ENCODE results near the gene ACKR1.

Gene ACKR1

DNA sequence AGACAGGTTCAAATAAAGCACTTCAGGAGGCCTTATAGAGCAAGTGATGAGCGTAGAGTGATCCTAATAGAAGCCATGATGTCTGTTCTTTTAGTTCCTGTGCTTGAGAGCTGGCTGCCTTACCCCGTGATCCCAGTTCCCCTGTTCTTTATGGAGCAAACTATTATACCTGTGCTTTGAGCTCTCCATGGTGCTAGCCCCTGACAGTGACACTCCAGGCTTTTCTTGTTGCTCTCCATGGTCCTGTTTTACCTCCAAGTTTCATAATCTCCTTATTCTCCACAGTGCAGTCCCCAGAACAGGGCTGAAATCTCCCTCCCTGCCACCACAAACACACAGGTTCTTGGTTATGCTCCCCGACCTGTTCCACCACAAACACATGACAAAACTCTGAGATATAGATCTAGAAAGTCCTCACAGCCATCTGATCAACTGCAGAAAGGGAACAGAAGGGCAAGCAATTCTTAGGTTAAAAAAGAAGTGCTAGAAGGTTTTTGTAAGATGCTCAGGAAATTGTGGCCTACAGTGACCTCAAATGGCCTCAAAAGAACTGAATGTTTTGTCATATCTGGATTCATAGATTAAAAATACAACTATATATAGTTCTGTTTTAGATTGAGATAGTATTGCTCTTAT lies 27.3 kb upstream of the ACKR1 start:
- Histone ChIP-seq H3K4me1 (no peaks in the 10 kb centered on the region), H3K4me2 (ENCODE audit: low read length) (no peak overlapping the region), H3K9ac (no peak overlapping the region), H3K27ac (no peak overlapping the region), H3K4me3 (ENCODE audit: low read depth, low read length) (no peak overlapping the region), H3K36me3 (ENCODE audit: control insufficient read depth, insufficient read depth, low read length) (no peaks in the 10 kb centered on the region), H2AFZ (no peak overlapping the region), H3K79me2 (no peaks in the 10 kb centered on the region), H3K27me3 (ENCODE audit: control insufficient read depth, insufficient read depth, low read length) (no peaks in the 10 kb centered on the region), H3K9me3 (ENCODE audit: control insufficient read depth, low read length) (no peaks in the 10 kb centered on the region)
- TF ChIP-seq, protein P1, sequence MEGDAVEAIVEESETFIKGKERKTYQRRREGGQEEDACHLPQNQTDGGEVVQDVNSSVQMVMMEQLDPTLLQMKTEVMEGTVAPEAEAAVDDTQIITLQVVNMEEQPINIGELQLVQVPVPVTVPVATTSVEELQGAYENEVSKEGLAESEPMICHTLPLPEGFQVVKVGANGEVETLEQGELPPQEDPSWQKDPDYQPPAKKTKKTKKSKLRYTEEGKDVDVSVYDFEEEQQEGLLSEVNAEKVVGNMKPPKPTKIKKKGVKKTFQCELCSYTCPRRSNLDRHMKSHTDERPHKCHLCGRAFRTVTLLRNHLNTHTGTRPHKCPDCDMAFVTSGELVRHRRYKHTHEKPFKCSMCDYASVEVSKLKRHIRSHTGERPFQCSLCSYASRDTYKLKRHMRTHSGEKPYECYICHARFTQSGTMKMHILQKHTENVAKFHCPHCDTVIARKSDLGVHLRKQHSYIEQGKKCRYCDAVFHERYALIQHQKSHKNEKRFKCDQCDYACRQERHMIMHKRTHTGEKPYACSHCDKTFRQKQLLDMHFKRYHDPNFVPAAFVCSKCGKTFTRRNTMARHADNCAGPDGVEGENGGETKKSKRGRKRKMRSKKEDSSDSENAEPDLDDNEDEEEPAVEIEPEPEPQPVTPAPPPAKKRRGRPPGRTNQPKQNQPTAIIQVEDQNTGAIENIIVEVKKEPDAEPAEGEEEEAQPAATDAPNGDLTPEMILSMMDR (IDR thresholded peaks at IDR 0.05) = no peak

DNA sequence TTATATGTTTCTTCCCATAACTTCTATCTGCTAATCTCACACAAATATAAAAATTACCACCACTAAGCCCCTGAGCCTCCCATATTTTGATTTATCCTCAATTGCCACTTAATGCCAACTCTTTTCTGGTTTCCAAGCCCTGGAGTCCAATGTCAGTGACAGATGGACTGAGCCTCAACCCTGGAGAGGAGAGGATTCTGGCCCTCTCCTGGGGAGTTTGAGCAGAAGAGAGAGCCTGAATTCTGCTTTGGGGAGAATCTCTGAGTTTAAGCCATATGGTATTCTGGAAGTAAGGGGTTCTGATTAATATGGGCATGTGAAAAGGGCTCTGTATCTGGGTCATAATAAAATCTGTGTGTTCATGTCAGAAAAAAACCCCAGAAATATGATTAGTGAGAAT lies 24.8 kb upstream of the ACKR1 start:
- Histone ChIP-seq H3K4me1 (no peaks in the 10 kb centered on the region), H3K9me3 (ENCODE audit: control insufficient read depth, low read length) (no peaks in the 10 kb centered on the region), H3K4me3 (ENCODE audit: low read depth, low read length) (no peak overlapping the region), H2AFZ (no peak overlapping the region), H3K27me3 (ENCODE audit: control insufficient read depth, insufficient read depth, low read length) (no peaks in the 10 kb centered on the region), H3K4me2 (ENCODE audit: low read length) (no peak overlapping the region), H3K9ac (no peak overlapping the region), H3K36me3 (ENCODE audit: control insufficient read depth, insufficient read depth, low read length) (no peaks in the 10 kb centered on the region), H3K27ac (no peak overlapping the region), H3K79me2 (no peaks in the 10 kb centered on the region)
- TF ChIP-seq, protein P1 (IDR thresholded peaks at IDR 0.05) = no peak

GRCh38 chr1:159180516-159180915 lies 24.2 kb upstream of the ACKR1 start:
- Histone ChIP-seq H3K36me3 (ENCODE audit: control insufficient read depth, insufficient read depth, low read length) (no peaks in the 10 kb centered on the region), H3K4me2 (ENCODE audit: low read length) (no peak overlapping the region), H2AFZ (no peak overlapping the region), H3K9me3 (ENCODE audit: control insufficient read depth, low read length) (no peaks in the 10 kb centered on the region), H3K27me3 (ENCODE audit: control insufficient read depth, insufficient read depth, low read length) (no peaks in the 10 kb centered on the region), H3K4me1 (no peaks in the 10 kb centered on the region), H3K27ac (no peak overlapping the region), H3K79me2 (no peaks in the 10 kb centered on the region), H3K4me3 (ENCODE audit: low read depth, low read length) (no peak overlapping the region), H3K9ac (no peak overlapping the region)
- TF ChIP-seq, protein P1 (IDR thresholded peaks at IDR 0.05) = no peak

DNA sequence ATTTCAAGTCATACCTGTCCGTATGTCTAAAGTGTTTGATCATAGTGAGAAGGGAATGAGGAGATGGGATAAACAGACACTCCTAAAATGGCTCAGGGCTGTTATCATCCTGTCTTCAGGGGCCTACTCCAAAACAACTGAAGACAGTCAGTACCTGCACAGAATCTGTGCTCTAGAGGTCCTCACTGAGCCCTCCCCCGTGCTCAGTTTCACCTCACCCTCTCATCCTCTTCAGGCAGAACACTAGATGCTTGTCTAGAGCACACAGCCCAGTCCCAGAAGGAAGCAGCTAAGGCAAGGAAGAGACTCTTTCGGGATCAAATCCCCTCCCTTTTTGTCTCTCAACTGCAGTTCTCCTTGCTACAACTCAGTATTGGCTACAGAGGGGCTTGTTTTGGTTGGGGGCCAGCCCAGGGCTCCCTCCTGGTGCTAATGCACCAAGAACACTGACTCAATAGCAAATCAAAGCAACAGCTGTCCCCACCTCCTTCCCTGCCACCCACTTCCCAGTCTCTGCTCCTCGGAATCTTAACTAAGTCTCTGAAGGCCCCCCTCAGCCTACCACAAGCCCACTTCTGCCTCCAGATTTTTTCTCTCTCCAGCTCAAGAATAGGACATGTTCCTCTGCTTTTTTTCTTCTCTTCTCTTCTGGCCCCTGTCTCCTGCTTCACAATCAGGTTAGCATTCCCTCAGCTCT lies 23.2 kb upstream of the ACKR1 start:
- Histone ChIP-seq H3K4me1 (no peaks in the 10 kb centered on the region), H3K36me3 (ENCODE audit: control insufficient read depth, insufficient read depth, low read length) (no peaks in the 10 kb centered on the region), H3K79me2 (no peaks in the 10 kb centered on the region), H3K27ac (no peak overlapping the region), H3K27me3 (ENCODE audit: control insufficient read depth, insufficient read depth, low read length) (no peaks in the 10 kb centered on the region), H3K9ac (no peak overlapping the region), H3K4me2 (ENCODE audit: low read length) (no peak overlapping the region), H3K9me3 (ENCODE audit: control insufficient read depth, low read length) (no peaks in the 10 kb centered on the region), H3K4me3 (ENCODE audit: low read depth, low read length) (no peak overlapping the region), H2AFZ (no peak overlapping the region)
- TF ChIP-seq, protein P1 (IDR thresholded peaks at IDR 0.05) = no peak

- Histone ChIP-seq H3K4me1 (no peaks in the 10 kb centered on the region), H3K4me3 (ENCODE audit: low read depth, low read length) (no peak overlapping the region), H3K36me3 (ENCODE audit: control insufficient read depth, insufficient read depth, low read length) (no peaks in the 10 kb centered on the region), H3K4me2 (ENCODE audit: low read length) (no peak overlapping the region), H3K79me2 (no peaks in the 10 kb centered on the region), H3K27me3 (ENCODE audit: control insufficient read depth, insufficient read depth, low read length) (no peaks in the 10 kb centered on the region), H2AFZ (no peak overlapping the region), H3K27ac (no peak overlapping the region), H3K9me3 (ENCODE audit: control insufficient read depth, low read length) (no peaks in the 10 kb centered on the region), H3K9ac (no peak overlapping the region)
- TF ChIP-seq, protein P1 (IDR thresholded peaks at IDR 0.05) = no peak
Observed at GRCh38 chr1:159184201-159184600, 20.5 kb upstream of the ACKR1 start.
